ENCODE data around the gene PIGV.

DNA sequence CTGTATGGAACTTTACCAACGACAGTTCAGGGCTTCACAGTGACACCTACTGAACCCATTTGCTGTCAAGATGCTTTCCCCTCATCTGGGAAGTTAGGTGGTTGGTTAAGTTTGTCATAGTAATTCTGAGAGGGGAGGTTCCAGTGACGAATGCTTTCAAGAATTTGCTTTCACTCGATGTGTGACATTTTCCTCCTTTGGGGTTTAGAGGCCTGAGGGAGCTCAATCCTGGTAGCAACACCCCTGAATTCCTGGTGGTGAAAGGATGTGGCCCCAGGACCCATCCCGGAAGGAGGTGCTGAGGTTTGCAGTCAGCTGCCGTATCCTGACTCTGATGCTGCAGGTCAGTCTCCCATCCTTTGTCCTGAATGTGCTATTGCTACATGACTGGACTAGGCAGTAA lies 2.8 kb downstream of the PIGV start:
- TF ChIP-seq EZH2phosphoT487 (IDR thresholded peaks at IDR 0.05; ENCODE audit: borderline replicate concordance, low read depth, low read length), result no peak
- TF ChIP-seq, protein P1, sequence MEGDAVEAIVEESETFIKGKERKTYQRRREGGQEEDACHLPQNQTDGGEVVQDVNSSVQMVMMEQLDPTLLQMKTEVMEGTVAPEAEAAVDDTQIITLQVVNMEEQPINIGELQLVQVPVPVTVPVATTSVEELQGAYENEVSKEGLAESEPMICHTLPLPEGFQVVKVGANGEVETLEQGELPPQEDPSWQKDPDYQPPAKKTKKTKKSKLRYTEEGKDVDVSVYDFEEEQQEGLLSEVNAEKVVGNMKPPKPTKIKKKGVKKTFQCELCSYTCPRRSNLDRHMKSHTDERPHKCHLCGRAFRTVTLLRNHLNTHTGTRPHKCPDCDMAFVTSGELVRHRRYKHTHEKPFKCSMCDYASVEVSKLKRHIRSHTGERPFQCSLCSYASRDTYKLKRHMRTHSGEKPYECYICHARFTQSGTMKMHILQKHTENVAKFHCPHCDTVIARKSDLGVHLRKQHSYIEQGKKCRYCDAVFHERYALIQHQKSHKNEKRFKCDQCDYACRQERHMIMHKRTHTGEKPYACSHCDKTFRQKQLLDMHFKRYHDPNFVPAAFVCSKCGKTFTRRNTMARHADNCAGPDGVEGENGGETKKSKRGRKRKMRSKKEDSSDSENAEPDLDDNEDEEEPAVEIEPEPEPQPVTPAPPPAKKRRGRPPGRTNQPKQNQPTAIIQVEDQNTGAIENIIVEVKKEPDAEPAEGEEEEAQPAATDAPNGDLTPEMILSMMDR (conservative IDR thresholded peaks at IDR 0.05; ENCODE audit: low read length), result no peak
